MCF 10A (cell line): ENCODE data around the gene ATP6AP2. TPM values are rescaled to one million over a fixed set of nuclear protein-coding genes. Genes with fewer than 3 reads are reported as not detected.
A peak's percentile ranks its signal among the peaks of the same experiment; 100 is the strongest.
"Not testable (repeated sequence)": the region's sequence is repeated elsewhere in the genome, so short reads cannot be mapped to it uniquely, and the experiment has no call there.

ENCODE experiments used
- BruUV-seq: library from RNA; stranded (reverse); fragments of 400-500 nt; replicated peaks from 2 replicates; lab custom pipeline; 2021; lab: Mats Ljungman, UMichigan
- CTCF ChIA-PET: fragments of 300-600 bp; sonication (Branson Sonifier 250); formaldehyde crosslinking; extraction: SDS; loops from one replicate; lab custom pipeline; 2021; ENCODE audit warnings: antibody characterized with exemption, inconsistent platforms; lab: Yijun Ruan, JAX
- POLR2A ChIA-PET: fragments of 300-600, 350-650 bp; sonication (Branson Sonifier 250); formaldehyde crosslinking; extraction: SDS; loops from one replicate; lab custom pipeline; 2020; ENCODE audit warnings: antibody characterized with exemption, inconsistent platforms; lab: Yijun Ruan, JAX
- DNase-seq: peaks from one replicate; pipeline ENCODE4 v3.0.0-alpha.2; 2018; ENCODE audit not compliant: unreplicated experiment
- H3K27ac Mint-ChIP-seq: one replicate; pipeline ENCODE4 v1.8.0; 2022; ENCODE audit warnings: mild to moderate bottlenecking, low read depth, mixed read lengths; ENCODE audit not compliant: unreplicated experiment
- H3K27me3 Mint-ChIP-seq: one replicate; pipeline ENCODE4 v1.8.0; 2022; ENCODE audit warnings: mixed read lengths; ENCODE audit not compliant: insufficient read depth, unreplicated experiment
- H3K36me3 Mint-ChIP-seq: one replicate; pipeline ENCODE4 v1.8.0; 2022; ENCODE audit warnings: mild to moderate bottlenecking, moderate library complexity, mixed read lengths; ENCODE audit not compliant: insufficient read depth, unreplicated experiment
- H3K4me1 Mint-ChIP-seq: one replicate; pipeline ENCODE4 v1.8.0; 2022; ENCODE audit warnings: mixed read lengths; ENCODE audit not compliant: insufficient read depth, unreplicated experiment
- H3K4me3 Mint-ChIP-seq: one replicate; pipeline ENCODE4 v1.8.0; 2022; ENCODE audit warnings: mild to moderate bottlenecking, moderate library complexity, mixed read lengths; ENCODE audit not compliant: unreplicated experiment
- H3K9me3 Mint-ChIP-seq: one replicate; pipeline ENCODE4 v1.8.0; 2022; ENCODE audit warnings: mixed read lengths; ENCODE audit not compliant: unreplicated experiment
- intact Hi-C: fragments of 100-400 bp; cut with micrococcal nuclease; formaldehyde crosslinking; loops from 2 replicates; pipeline ENCODE4 v1.14.1; 2022
- total RNA-seq: library from RNA; stranded (reverse); gene quantifications from 2 replicates; pipeline ENCODE4 v1.2.3, GENCODE V29; 2022
- TF ChIP-seq, protein P1 (sequence below): fragments of 200-600 bp; IDR thresholded peaks from one replicate; pipeline ENCODE4 v1.8.0; 2022; ENCODE audit warnings: antibody characterized with exemption, mild to moderate bottlenecking; ENCODE audit not compliant: unreplicated experiment

ATP6AP2 gene
- total RNA-seq, 1 experiment from 2014 or later = 69.4 TPM

DNA sequence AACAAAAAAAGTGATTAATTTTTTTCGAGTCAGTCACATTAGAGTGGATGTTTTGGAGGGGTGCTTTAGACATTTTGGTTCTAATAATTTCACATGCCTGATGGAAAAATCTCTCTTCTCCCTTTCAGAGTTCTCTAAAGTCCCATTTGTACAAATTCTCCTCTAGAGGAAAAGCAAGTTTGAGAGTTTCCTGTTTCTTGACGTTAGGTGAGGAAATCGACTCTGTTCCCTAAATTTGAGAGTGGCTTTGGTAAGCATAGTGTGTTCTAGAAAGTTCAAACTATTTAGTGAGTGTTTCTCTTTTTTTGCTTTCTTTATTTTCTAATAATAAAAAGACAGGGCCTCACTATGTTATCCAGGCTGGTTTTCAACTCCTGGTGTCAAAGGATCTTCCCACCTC lies 1.6 kb upstream of the ATP6AP2 start:
- ChIA-PET CTCF (interaction anchor here (0.9 kb wide), 1 partner anchor 35 kb away, joined by 3 read pairs; no protein-coding TSS in a partner anchor), POLR2A (no interaction called here)
- DNase-seq = no peak
- Mint-ChIP-seq H3K9me3 (no peaks in the 10 kb centered on the region), H3K4me1 (peaks cover 14% of the 10 kb centered on the region), H3K36me3 (no peaks in the 10 kb centered on the region), H3K27ac (no peak overlapping the region), H3K27me3 (peaks cover 47% of the 10 kb centered on the region), H3K4me3 (no peak overlapping the region)
- BruUV-seq = no TSS peak
- intact Hi-C loops = no loop called here
- TF ChIP-seq, protein P1, sequence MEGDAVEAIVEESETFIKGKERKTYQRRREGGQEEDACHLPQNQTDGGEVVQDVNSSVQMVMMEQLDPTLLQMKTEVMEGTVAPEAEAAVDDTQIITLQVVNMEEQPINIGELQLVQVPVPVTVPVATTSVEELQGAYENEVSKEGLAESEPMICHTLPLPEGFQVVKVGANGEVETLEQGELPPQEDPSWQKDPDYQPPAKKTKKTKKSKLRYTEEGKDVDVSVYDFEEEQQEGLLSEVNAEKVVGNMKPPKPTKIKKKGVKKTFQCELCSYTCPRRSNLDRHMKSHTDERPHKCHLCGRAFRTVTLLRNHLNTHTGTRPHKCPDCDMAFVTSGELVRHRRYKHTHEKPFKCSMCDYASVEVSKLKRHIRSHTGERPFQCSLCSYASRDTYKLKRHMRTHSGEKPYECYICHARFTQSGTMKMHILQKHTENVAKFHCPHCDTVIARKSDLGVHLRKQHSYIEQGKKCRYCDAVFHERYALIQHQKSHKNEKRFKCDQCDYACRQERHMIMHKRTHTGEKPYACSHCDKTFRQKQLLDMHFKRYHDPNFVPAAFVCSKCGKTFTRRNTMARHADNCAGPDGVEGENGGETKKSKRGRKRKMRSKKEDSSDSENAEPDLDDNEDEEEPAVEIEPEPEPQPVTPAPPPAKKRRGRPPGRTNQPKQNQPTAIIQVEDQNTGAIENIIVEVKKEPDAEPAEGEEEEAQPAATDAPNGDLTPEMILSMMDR = no peak

DNA sequence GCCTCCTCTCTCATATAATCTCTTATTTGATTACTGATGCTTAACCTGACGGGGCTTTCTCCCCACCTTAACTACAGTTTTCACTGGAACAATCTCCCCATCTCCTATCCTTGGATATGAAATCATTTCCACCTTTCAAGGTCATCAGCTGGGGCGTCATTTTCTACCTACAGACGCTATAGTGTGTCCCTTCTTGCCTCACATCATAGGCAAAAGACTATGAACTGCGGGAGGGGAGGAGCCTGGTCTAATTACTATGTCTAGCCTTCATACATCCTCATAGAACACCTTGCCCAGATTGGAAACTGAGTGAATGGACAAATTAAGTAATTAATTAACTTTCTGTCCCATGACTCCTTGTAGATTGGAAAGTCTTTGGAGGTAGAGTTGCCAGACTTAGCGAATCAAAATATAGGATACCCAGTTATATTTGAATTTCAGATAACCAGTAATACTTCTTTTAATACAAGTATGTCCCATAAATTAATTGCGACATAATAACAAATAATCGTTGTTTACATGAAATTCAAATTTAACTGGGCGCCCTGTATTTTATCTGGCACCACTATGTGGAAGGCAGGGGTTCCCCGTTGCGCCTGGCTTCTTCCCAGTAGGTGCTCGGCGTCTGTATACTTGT lies 752 bp upstream of the ATP6AP2 start:
- CTCF ChIA-PET = interaction anchor here (0.6 to 0.9 kb wide), 2 partner anchors 36 to 150 kb away, joined by 3 to 4 read pairs; no protein-coding TSS in a partner anchor
- TSS peak; percentile 72 for BruUV-seq
- H3K27ac Mint-ChIP-seq = peak overlapping the region; percentile 95
- DNase-seq = peak; percentile 1
- peaks cover 14% of the 10 kb centered on the region for H3K4me1 Mint-ChIP-seq
- TF ChIP-seq, protein P1 = no peak
- H3K4me3 Mint-ChIP-seq = peak overlapping the region; percentile 91
- H3K9me3 Mint-ChIP-seq = no peaks in the 10 kb centered on the region
- no peaks in the 10 kb centered on the region for H3K36me3 Mint-ChIP-seq
- intact Hi-C loops = loop anchor here (2.0 kb wide), 1 partner anchor 35 kb away; no protein-coding TSS in a partner anchor
- POLR2A ChIA-PET = interaction anchor here (0.7 to 3.0 kb wide), 9 partner anchors 10 to 606 kb away, joined by 3 to 18 read pairs (median 4); no protein-coding TSS in a partner anchor
- H3K27me3 Mint-ChIP-seq = peaks cover 44% of the 10 kb centered on the region

DNA sequence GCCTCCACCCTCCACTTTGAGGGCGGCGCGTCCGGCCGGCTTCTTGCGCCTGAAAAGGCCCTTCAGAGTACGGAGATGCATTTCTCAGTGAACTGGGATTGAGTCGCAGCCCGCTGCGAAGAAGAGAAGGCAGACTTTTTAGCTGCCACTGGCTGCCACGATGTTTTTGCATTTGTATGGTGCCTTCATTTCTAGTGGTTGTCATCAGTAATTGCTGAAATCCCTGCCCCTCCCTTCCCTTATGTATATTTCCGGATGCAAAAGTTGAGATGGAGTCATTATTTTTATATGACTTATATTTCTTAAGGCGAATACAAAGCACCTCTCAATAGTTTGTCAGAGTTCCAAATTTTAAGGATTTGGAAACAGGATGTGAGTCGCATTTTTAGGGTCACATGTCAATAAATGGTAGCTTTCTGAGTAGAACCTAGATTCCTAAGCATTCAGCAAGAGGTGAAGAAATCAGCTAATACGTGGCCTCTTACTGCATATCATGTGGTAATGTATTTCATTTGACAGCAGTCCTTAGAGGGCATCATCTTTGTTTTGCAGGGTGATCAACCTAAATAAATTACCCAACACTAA lies 658 bp downstream of the ATP6AP2 start:
- intact Hi-C loops = loop anchor here (2.0 kb wide), 1 partner anchor 37 kb away; no protein-coding TSS in a partner anchor
- H3K36me3 Mint-ChIP-seq = no peaks in the 10 kb centered on the region
- H3K4me3 Mint-ChIP-seq = peak overlapping the region; percentile 91
- H3K27me3 Mint-ChIP-seq = peaks cover 56% of the 10 kb centered on the region
- ChIA-PET CTCF (interaction anchor here (0.9 to 1.1 kb wide), 2 partner anchors 38 to 640 kb away, joined by 3 to 5 read pairs; no protein-coding TSS in a partner anchor), POLR2A (interaction anchor here (0.6 to 3.0 kb wide), 9 partner anchors 12 to 1844 kb away, joined by 3 to 18 read pairs (median 4); no protein-coding TSS in a partner anchor)
- TSS peak; percentile 55 for BruUV-seq
- DNase-seq = peak; percentile 10
- TF ChIP-seq, protein P1 = no peak
- peak overlapping the region; percentile 95 for H3K27ac Mint-ChIP-seq
- no peaks in the 10 kb centered on the region for H3K9me3 Mint-ChIP-seq
- H3K4me1 Mint-ChIP-seq = peaks cover 14% of the 10 kb centered on the region

DNA sequence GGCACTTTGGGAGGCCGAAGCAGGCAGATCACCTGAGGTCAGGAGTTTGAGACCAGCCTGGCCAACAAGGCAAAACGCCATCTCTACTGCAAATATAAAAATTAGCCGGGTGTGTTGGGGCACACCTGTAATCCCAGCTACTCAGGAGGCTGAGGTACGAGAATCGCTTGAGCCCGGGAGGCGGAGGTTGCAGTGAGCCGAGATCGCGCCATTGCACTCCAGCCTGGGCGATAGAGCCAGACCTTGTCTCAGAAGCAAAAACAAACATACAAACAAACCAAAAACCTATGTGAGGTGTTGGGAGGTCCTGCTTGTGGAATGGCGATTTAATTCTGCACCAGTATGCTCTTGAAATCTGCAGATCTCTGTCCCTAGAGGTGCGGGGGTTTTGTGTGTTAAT lies 1.4 kb downstream of the ATP6AP2 start:
- intact Hi-C loops, H3K9me3 Mint-ChIP-seq, H3K36me3 Mint-ChIP-seq, BruUV-seq, DNase-seq, H3K27ac Mint-ChIP-seq: not testable (repeated sequence)
- CTCF ChIA-PET = interaction anchor here (0.9 to 1.1 kb wide), 2 partner anchors 38 to 639 kb away, joined by 3 to 5 read pairs; no protein-coding TSS in a partner anchor
- POLR2A ChIA-PET = interaction anchor here (0.7 to 3.0 kb wide), 2 partner anchors 63 to 1845 kb away, joined by 3 to 18 read pairs; no protein-coding TSS in a partner anchor
- H3K4me3 Mint-ChIP-seq = peak overlapping the region; percentile 91
- H3K27me3 Mint-ChIP-seq = peaks cover 60% of the 10 kb centered on the region
- peaks cover 14% of the 10 kb centered on the region for H3K4me1 Mint-ChIP-seq
